HepG2 (cell line): ENCODE data around the gene CISD3. TPM values are rescaled to one million over a fixed set of nuclear protein-coding genes. Genes with fewer than 3 reads are reported as not detected.
A peak's percentile ranks its signal among the peaks of the same experiment; 100 is the strongest.

Experiments
- CBX2 ChIP-seq, 2 experiments: fragments of 200-600 bp in 1 of 2; sonication (generic); formaldehyde crosslinking in 1 of 2; IDR thresholded peaks; 2 replicates each; pipeline versions ENCODE4 v1.7.0 to v1.8.1; 2018 to 2022; ENCODE audit warnings: low read depth in 2 of 2, low read length in 1 of 2, mild to moderate bottlenecking in 1 of 2, missing genetic modification reagents in 1 of 2
- EEA1 ChIP-seq: sonication (generic); formaldehyde crosslinking; IDR thresholded peaks from 2 replicates; pipeline ENCODE4 v1.5.1; 2020; ENCODE audit warnings: mild to moderate bottlenecking, missing genetic modification reagents, borderline replicate concordance
- ELF1 ChIP-seq: sonication (generic); formaldehyde crosslinking; IDR thresholded peaks from 2 replicates; pipeline ENCODE4 v1.4.0; 2020; ENCODE audit warnings: missing genetic modification reagents
- HMGA1 ChIP-seq: sonication (generic); formaldehyde crosslinking; conservative IDR thresholded peaks from 2 replicates; pipeline ENCODE4 v1.4.0; 2020; ENCODE audit warnings: missing genetic modification reagents
- JDP2 ChIP-seq: sonication (generic); formaldehyde crosslinking; IDR thresholded peaks from 2 replicates; pipeline ENCODE4 v1.8.1; 2022; ENCODE audit warnings: missing genetic modification reagents, borderline replicate concordance
- KLF13 ChIP-seq: sonication (generic); formaldehyde crosslinking; IDR thresholded peaks from 2 replicates; pipeline ENCODE4 v1.4.0; 2020; ENCODE audit warnings: mild to moderate bottlenecking, missing genetic modification reagents
- NFKB2 ChIP-seq: sonication (generic); formaldehyde crosslinking; IDR thresholded peaks from 2 replicates; pipeline ENCODE4 v1.4.0; 2020; ENCODE audit warnings: missing genetic modification reagents, borderline replicate concordance
- SOX6 ChIP-seq, 2 experiments: fragments of 450-650 bp in 1 of 2; sonication (generic) in 1 of 2; formaldehyde crosslinking in 1 of 2; IDR thresholded peaks; 2 replicates each; pipeline versions ENCODE4 v1.4.0 to v1.6.1; 2017 to 2020; ENCODE audit warnings: antibody characterized with exemption in 1 of 2, mild to moderate bottlenecking in 1 of 2, missing genetic modification reagents in 1 of 2
- SRSF4 ChIP-seq: fragments of 200-400 bp; formaldehyde crosslinking; IDR thresholded peaks from one replicate; pipeline ENCODE4 v1.6.1; 2018; ENCODE audit warnings: mild to moderate bottlenecking, low read depth, low read length, moderate library complexity; ENCODE audit not compliant: poor library complexity, severe bottlenecking
- ZBTB42 ChIP-seq: sonication (generic); formaldehyde crosslinking; IDR thresholded peaks from 2 replicates; pipeline ENCODE4 v1.5.0; 2020; ENCODE audit warnings: mild to moderate bottlenecking, missing genetic modification reagents
- ZMYM4 ChIP-seq: sonication (generic); formaldehyde crosslinking; IDR thresholded peaks from 2 replicates; pipeline ENCODE4 v1.8.1; 2023; ENCODE audit warnings: mild to moderate bottlenecking, missing genetic modification reagents
- ZNF292 ChIP-seq: sonication (generic); formaldehyde crosslinking; IDR thresholded peaks from 2 replicates; pipeline ENCODE4 v1.8.1; 2022; ENCODE audit warnings: mild to moderate bottlenecking, low read depth, missing genetic modification reagents, borderline replicate concordance
- ZNF577 ChIP-seq: sonication (generic); formaldehyde crosslinking; IDR thresholded peaks from 2 replicates; pipeline ENCODE4 v1.4.0; 2020; ENCODE audit warnings: mild to moderate bottlenecking, low read depth, missing genetic modification reagents, borderline replicate concordance
- ZNF616 ChIP-seq: sonication (generic); formaldehyde crosslinking; IDR thresholded peaks from 2 replicates; pipeline ENCODE4 v1.5.0; 2020; ENCODE audit warnings: low read depth, mild to moderate bottlenecking, missing genetic modification reagents
- ZNF660 ChIP-seq: sonication (generic); formaldehyde crosslinking; IDR thresholded peaks from 2 replicates; pipeline ENCODE4 v1.5.1; 2020; ENCODE audit warnings: mild to moderate bottlenecking, low read depth, missing genetic modification reagents, borderline replicate concordance
- ZNF672 ChIP-seq: sonication (generic); formaldehyde crosslinking; IDR thresholded peaks from 2 replicates; pipeline ENCODE4 v1.8.1; 2022; ENCODE audit warnings: missing genetic modification reagents
- polyA plus RNA-seq, 8 experiments: library from polyadenylated mRNA; depleted of rRNA in 3 of 8; stranded (reverse) in 7 of 8; unstranded in 1 of 8; fragments of >200 nt; fragmentation: Illumina TruSeq in 4 of 8; extraction: Trizol in 4 of 8; gene quantifications; 2 replicates each; pipeline versions ENCODE4 v1.2.1 to v1.2.3, GENCODE V29; 2011 to 2016; ENCODE audit warnings: low read depth in 4 of 8, missing spikeins in 1 of 8, mixed read lengths in 1 of 8; ENCODE audit not compliant: insufficient read depth in 1 of 8
- total RNA-seq, 5 experiments: library from RNA; depleted of rRNA; stranded (reverse); fragments of >200 nt; fragmentation: Illumina TruSeq; extraction: Trizol; gene quantifications; 2 replicates each; pipeline ENCODE4 v1.2.3, GENCODE V29; 2016; ENCODE audit warnings: low read depth in 1 of 5
- TF ChIP-seq, protein P1 (sequence below): IDR thresholded peaks from 2 replicates; pipeline ENCODE4 v1.6.1; 2016; ENCODE audit warnings: missing biosample characterization, missing genetic modification reagents, low read depth
- TF ChIP-seq, protein P2 (sequence below): sonication (generic); formaldehyde crosslinking; IDR thresholded peaks from 2 replicates; pipeline ENCODE4 v1.4.0; 2020; ENCODE audit warnings: mild to moderate bottlenecking, missing genetic modification reagents, borderline replicate concordance
- TF ChIP-seq, protein P3 (sequence below): sonication (generic); formaldehyde crosslinking; IDR thresholded peaks from 2 replicates; pipeline ENCODE4 v1.4.0; 2020; ENCODE audit warnings: mild to moderate bottlenecking, missing genetic modification reagents

Gene CISD3
- total and polyA plus RNA-seq, 2 of the 13 experiments (the other 11 are each of a cell fraction or from before 2014, with no cell fraction given) = 30.0 to 34.1 TPM

DNA sequence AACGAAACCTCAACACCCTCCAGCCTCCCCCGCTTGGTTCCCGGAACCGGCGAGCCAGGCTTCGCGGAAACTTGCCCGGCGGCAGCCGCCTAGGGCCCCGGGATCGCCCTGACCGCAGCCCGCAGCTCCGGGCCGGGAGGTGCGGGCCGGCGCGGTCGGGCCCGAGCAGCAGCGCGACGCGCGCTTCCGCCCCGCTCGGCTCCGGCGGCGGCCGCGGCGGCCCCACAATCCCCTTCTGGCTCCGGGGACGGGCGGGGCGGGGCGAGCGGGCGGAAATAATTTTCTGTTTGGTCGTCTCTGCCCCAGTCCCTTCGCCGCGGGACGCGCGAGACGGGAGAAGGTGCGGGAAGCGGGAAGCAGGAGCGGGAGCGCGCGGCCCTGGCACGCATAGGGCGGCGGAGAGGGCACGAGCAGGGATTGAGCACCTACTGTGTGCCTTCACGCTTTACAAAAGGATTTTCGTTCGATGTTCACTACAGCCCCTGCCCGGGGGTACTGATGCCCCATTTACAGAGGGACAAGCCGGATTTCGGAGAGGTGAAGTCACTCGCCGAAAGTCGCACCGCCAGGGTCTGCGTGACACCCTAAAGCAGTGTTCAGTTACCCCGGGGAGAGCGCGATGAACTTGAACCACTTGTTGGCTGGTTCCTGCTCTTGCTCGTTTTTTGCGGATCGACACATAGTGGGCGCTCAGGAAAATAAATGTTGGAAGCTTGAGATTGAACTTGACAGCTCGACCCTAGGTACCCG is 27.8 kb upstream of the CISD3 start (continued):
- no peak for TF ChIP-seq CBX2 (IDR thresholded peaks at IDR 0.05; ENCODE audit: low read depth, low read length)
- no peak for TF ChIP-seq CBX2 (CRISPR knock-in tag; IDR thresholded peaks at IDR 0.05; ENCODE audit: low read depth)
- TF ChIP-seq ELF1 (CRISPR knock-in tag) = peak; percentile 68
- TF ChIP-seq, protein P1, sequence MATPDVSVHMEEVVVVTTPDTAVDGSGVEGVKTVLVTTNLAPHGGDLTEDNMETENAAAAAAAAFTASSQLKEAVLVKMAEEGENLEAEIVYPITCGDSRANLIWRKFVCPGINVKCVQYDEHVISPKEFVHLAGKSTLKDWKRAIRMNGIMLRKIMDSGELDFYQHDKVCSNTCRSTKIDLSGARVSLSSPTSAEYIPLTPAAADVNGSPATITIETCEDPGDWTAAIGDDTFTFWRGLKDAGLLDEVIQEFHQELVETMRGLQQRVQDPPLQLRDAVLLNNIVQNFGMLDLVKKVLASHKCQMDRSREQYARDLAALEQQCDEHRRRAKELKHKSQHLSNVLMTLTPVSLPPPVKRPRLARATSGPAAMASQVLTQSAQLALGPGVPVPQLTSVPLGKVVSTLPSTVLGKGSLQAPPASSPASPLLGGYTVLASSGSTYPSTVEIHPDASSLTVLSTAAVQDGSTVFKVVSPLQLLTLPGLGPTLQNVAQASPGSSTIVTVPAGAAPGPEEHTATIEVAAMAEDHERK (CRISPR knock-in tag) = 0 out of 2 replicates have a peak, but pooled peaks have one; percentile 38
- TF ChIP-seq KLF13 (CRISPR knock-in tag) = peak; percentile 87
- peak; percentile 63 for TF ChIP-seq SRSF4
- TF ChIP-seq SOX6 (IDR thresholded peaks at IDR 0.05) = no peak
- TF ChIP-seq SOX6 (CRISPR knock-in tag; IDR thresholded peaks at IDR 0.05) = peak; percentile 44
- no peak for TF ChIP-seq ZMYM4 (CRISPR knock-in tag)
- no peak for TF ChIP-seq ZBTB42 (CRISPR knock-in tag)
- no peak for TF ChIP-seq HMGA1 (CRISPR knock-in tag)
- no peak; the same call in 1 of the 2 replicates for TF ChIP-seq EEA1 (CRISPR knock-in tag)
- 0 out of 2 replicates have a peak, but pooled peaks have one; percentile 26 for TF ChIP-seq ZNF672 (CRISPR knock-in tag)
- TF ChIP-seq, protein P2, sequence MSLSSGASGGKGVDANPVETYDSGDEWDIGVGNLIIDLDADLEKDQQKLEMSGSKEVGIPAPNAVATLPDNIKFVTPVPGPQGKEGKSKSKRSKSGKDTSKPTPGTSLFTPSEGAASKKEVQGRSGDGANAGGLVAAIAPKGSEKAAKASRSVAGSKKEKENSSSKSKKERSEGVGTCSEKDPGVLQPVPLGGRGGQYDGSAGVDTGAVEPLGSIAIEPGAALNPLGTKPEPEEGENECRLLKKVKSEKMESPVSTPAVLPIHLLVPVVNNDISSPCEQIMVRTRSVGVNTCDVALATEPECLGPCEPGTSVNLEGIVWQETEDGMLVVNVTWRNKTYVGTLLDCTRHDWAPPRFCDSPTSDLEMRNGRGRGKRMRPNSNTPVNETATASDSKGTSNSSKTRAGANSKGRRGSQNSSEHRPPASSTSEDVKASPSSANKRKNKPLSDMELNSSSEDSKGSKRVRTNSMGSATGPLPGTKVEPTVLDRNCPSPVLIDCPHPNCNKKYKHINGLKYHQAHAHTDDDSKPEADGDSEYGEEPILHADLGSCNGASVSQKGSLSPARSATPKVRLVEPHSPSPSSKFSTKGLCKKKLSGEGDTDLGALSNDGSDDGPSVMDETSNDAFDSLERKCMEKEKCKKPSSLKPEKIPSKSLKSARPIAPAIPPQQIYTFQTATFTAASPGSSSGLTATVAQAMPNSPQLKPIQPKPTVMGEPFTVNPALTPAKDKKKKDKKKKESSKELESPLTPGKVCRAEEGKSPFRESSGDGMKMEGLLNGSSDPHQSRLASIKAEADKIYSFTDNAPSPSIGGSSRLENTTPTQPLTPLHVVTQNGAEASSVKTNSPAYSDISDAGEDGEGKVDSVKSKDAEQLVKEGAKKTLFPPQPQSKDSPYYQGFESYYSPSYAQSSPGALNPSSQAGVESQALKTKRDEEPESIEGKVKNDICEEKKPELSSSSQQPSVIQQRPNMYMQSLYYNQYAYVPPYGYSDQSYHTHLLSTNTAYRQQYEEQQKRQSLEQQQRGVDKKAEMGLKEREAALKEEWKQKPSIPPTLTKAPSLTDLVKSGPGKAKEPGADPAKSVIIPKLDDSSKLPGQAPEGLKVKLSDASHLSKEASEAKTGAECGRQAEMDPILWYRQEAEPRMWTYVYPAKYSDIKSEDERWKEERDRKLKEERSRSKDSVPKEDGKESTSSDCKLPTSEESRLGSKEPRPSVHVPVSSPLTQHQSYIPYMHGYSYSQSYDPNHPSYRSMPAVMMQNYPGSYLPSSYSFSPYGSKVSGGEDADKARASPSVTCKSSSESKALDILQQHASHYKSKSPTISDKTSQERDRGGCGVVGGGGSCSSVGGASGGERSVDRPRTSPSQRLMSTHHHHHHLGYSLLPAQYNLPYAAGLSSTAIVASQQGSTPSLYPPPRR = peak; percentile 57; the same call in 1 of the 2 replicates
- TF ChIP-seq ZNF577 (CRISPR knock-in tag) = no peak
- TF ChIP-seq, protein P3, sequence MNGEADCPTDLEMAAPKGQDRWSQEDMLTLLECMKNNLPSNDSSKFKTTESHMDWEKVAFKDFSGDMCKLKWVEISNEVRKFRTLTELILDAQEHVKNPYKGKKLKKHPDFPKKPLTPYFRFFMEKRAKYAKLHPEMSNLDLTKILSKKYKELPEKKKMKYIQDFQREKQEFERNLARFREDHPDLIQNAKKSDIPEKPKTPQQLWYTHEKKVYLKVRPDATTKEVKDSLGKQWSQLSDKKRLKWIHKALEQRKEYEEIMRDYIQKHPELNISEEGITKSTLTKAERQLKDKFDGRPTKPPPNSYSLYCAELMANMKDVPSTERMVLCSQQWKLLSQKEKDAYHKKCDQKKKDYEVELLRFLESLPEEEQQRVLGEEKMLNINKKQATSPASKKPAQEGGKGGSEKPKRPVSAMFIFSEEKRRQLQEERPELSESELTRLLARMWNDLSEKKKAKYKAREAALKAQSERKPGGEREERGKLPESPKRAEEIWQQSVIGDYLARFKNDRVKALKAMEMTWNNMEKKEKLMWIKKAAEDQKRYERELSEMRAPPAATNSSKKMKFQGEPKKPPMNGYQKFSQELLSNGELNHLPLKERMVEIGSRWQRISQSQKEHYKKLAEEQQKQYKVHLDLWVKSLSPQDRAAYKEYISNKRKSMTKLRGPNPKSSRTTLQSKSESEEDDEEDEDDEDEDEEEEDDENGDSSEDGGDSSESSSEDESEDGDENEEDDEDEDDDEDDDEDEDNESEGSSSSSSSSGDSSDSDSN (CRISPR knock-in tag) = peak; percentile 92
- peak; percentile 85; the same call in 1 of the 2 replicates for TF ChIP-seq ZNF616 (CRISPR knock-in tag)
- peak; percentile 69; the same call in 1 of the 2 replicates for TF ChIP-seq ZNF660 (CRISPR knock-in tag)
- TF ChIP-seq NFKB2 = peak; percentile 85; the same call in 1 of the 2 replicates
- peak; percentile 54; the same call in 1 of the 2 replicates for TF ChIP-seq JDP2 (CRISPR knock-in tag)
- peak; percentile 13; the same call in 1 of the 2 replicates for TF ChIP-seq ZNF292 (CRISPR knock-in tag)
